Fibroblast of peridontal ligament (primary cell): Measurements from ENCODE around the gene SLC6A6.
"Not testable (repeated sequence)": the region's sequence is repeated elsewhere in the genome, so short reads cannot be mapped to it uniquely, and the experiment has no call there.

ENCODE experiments used
- DNase-seq: peaks from one replicate; pipeline ENCODE4 v3.0.0-alpha.2; 2010; ENCODE audit errors: extremely low read depth

Gene SLC6A6

GRCh38 chr3:14434498-14435151, 32.2 kb downstream of the SLC6A6 start:
- DNase-seq, result no peak

- no peak for DNase-seq
Observed at GRCh38 chr3:14435175-14436014, 33.0 kb downstream of the SLC6A6 start.

- no peak for DNase-seq
Observed at GRCh38 chr3:14436954-14437281, 34.5 kb downstream of the SLC6A6 start.

- DNase-seq, result not testable (repeated sequence)
Observed at GRCh38 chr3:14437705-14438104, 35.3 kb downstream of the SLC6A6 start.

- DNase-seq, result no peak
Observed at GRCh38 chr3:14438262-14438661, 35.9 kb downstream of the SLC6A6 start.

GRCh38 chr3:14438929-14439328, 36.5 kb downstream of the SLC6A6 start:
- DNase-seq, result no peak

- DNase-seq, result peak; percentile 50
Observed at GRCh38 chr3:14439501-14440167, 37.2 kb downstream of the SLC6A6 start.

GRCh38 chr3:14440168-14440518, 37.7 kb downstream of the SLC6A6 start:
- DNase-seq, result no peak

GRCh38 chr3:14440531-14441239, 38.3 kb downstream of the SLC6A6 start:
- no peak for DNase-seq

- no peak for DNase-seq
Observed at GRCh38 chr3:14441240-14441919, 39.0 kb downstream of the SLC6A6 start.

GRCh38 chr3:14441920-14442300, 39.5 kb downstream of the SLC6A6 start:
- DNase-seq, result no peak

GRCh38 chr3:14444380-14444779, 42.0 kb downstream of the SLC6A6 start:
- DNase-seq, result no peak

- no peak for DNase-seq
Observed at GRCh38 chr3:14445773-14446172, 43.4 kb downstream of the SLC6A6 start.

- no peak for DNase-seq
Observed at GRCh38 chr3:14446988-14447570, 44.7 kb downstream of the SLC6A6 start.

GRCh38 chr3:14448063-14448462, 45.7 kb downstream of the SLC6A6 start:
- DNase-seq, result no peak

- no peak for DNase-seq
Observed at GRCh38 chr3:14448756-14449727, 46.6 kb downstream of the SLC6A6 start.

GRCh38 chr3:14450506-14450905, 48.1 kb downstream of the SLC6A6 start:
- no peak for DNase-seq

- DNase-seq, result no peak
Observed at GRCh38 chr3:14450922-14451606, 48.7 kb downstream of the SLC6A6 start.
